Upper lobe of left lung (tissue), 4 donors: ENCODE results near the gene TRAPPC10.

ENCODE experiments used
- CTCF ChIP-seq, 6 experiments: fragments of 450-650 bp in 4 of 6; fragments of 200-600 bp in 2 of 6; sonication (generic) in 2 of 6; IDR thresholded peaks; one replicate each; pipeline ENCODE4 v1.5.1; 2016 to 2019; ENCODE audit warnings: antibody characterized with exemption in 6 of 6
- EP300 ChIP-seq, 4 donors: sonication (generic); formaldehyde crosslinking; IDR thresholded peaks; one replicate each; pipeline ENCODE4 v1.5.1; 2017; ENCODE audit warnings: antibody characterized with exemption in 4 of 4, control low read depth in 2 of 4
- POLR2A ChIP-seq, 4 donors: fragments of 450-650 bp; IDR thresholded peaks; one replicate each; pipeline ENCODE4 v1.5.1; 2016 to 2017; ENCODE audit warnings: antibody characterized with exemption in 4 of 4, mild to moderate bottlenecking in 2 of 4
- POLR2AphosphoS5 ChIP-seq, 2 donors: sonication (generic); formaldehyde crosslinking; IDR thresholded peaks; one replicate each; pipeline ENCODE4 v1.5.1; 2017; ENCODE audit warnings: antibody characterized with exemption in 2 of 2

- TF ChIP-seq CTCF (IDR thresholded peaks at IDR 0.05) (no peak), POLR2A (IDR thresholded peaks at IDR 0.05) (no peak), EP300 (IDR thresholded peaks at IDR 0.05) (no peak), POLR2AphosphoS5 (IDR thresholded peaks at IDR 0.05) (no peak)
These were observed 46.0 kb downstream of the TRAPPC10 start for GRCh38 chr21:44057960-44058651.
